HEK293 (cell line): Measurements from ENCODE around the gene NYAP2.

Experiments used
- CTCF ChIP-seq: fragments of 450-650 bp; formaldehyde crosslinking; IDR thresholded peaks from 2 replicates; pipeline ENCODE4 v1.5.1; 2016; ENCODE audit warnings: missing biosample characterization, missing genetic modification characterization
- GFI1B ChIP-seq: fragments of 450-650 bp; formaldehyde crosslinking; IDR thresholded peaks from 2 replicates; pipeline ENCODE4 v1.5.1; 2016; ENCODE audit warnings: missing biosample characterization, missing genetic modification characterization
- GLI2 ChIP-seq: fragments of 450-650 bp; formaldehyde crosslinking; IDR thresholded peaks from 2 replicates; pipeline ENCODE4; 2017; ENCODE audit warnings: missing biosample characterization, missing genetic modification characterization, low read depth, borderline replicate concordance
- ZNF600 ChIP-seq: fragments of 450-650 bp; formaldehyde crosslinking; IDR thresholded peaks from 2 replicates; pipeline ENCODE4 v1.5.1; 2016; ENCODE audit warnings: missing biosample characterization, missing genetic modification characterization
- ZNF785 ChIP-seq: fragments of 450-650 bp; formaldehyde crosslinking; IDR thresholded peaks from 2 replicates; pipeline ENCODE4 v1.5.1; 2016; ENCODE audit warnings: missing biosample characterization, missing genetic modification characterization
- ZSCAN30 ChIP-seq: fragments of 450-650 bp; IDR thresholded peaks from 2 replicates; pipeline ENCODE4 v1.5.1; 2018; ENCODE audit warnings: missing biosample characterization, mild to moderate bottlenecking, missing genetic modification characterization, moderate library complexity

GRCh38 chr2:225431105-225431863 lies 31.8 kb downstream of the NYAP2 start:
- TF ChIP-seq CTCF (no peak), ZSCAN30 (tag by site-specific recombination) (no peak), ZNF785 (tag by site-specific recombination) (no peak), GFI1B (tag by site-specific recombination) (no peak), GLI2 (tag by site-specific recombination) (no peak), ZNF600 (tag by site-specific recombination) (no peak)
